GM19463 (cell line): ENCODE results near the gene NOS1.
"Not testable (repeated sequence)": the region's sequence is repeated elsewhere in the genome, so short reads cannot be mapped to it uniquely, and the experiment has no call there.

Experiments
- ATAC-seq: cut with Tn5 transposase; IDR thresholded peaks from one replicate; pipeline ENCODE4 v1.9.1; 2021; ENCODE audit warnings: mild to moderate bottlenecking, moderate library complexity; ENCODE audit not compliant: unreplicated experiment

The NOS1 gene

DNA sequence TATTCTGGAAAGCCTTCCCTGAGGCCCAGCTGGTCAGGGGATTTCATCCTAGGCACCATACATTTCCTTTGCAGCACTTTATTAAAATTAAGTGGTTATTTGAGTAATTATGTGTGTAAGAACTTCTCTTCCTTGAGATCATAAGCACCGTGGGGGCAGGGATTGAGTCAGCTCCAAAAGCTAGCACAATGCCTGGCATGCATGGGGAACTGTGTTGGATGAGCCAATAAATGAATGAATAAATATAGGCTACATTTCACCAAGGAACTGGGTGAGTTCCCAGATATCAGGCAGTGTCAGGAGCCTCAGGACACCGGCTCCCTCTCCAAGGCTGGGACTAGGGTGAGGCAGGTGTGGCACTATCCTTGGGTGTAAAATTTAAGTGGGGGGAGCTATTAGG is 88.3 kb downstream of the NOS1 start:
- no peak for ATAC-seq

DNA sequence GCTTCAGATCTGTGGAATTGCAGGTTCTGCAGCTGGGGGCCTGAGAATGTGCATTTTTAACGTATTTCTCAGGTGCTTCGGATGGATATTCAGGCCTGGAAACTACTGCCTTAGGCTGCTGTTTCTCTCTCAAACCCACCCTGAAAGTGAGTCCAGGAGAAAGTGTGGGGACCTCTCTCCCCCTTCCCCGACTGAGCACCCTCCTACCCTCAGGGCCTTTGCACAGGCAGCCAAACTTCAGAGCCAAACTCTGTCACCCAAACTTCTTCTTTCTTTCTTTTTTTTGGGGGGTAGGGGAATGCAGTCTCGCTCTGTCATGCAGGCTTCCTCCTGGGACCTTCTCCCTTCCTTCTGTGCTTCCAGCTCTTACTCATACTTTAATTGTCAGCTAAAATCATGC is 88.7 kb downstream of the NOS1 start:
- ATAC-seq = no peak

DNA sequence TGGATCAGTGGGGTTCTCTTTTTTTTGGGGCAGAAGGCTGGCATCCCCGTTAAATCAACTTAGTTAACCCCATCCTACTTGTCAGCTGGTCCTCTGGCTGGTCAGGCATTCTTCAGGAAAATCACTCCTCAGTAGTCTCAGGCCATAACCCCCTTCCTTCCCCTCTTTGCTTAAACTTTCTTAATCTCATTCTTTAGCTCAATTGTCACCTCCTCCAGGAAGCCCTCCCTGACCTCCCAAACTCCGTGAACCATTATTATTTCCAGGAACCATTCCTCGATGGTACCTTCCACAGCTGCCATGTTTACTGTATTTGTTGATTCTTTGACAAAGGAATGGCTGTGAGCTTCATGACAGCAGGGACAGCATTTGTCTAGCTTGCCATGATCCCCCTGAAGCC is 98.7 kb downstream of the NOS1 start:
- ATAC-seq = no peak

DNA sequence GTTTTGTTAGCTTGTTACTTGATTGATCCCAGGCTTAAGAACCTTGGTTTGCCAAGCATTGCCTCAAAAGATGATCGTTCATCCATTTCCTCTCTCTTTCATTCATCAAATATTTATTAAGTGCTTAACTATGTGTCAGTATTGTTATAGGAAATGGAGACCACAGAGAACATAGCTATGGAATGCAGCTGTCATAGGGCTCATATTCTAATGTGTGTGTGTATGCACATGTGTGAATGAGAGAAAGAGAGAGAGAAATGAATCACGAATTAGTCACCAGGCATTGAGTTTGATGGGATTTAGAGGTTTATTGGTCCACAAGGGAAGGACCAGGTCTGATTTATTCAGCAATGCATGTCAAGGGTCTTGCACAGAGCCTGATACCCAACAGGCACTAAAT is 100.2 kb downstream of the NOS1 start:
- ATAC-seq = no peak

DNA sequence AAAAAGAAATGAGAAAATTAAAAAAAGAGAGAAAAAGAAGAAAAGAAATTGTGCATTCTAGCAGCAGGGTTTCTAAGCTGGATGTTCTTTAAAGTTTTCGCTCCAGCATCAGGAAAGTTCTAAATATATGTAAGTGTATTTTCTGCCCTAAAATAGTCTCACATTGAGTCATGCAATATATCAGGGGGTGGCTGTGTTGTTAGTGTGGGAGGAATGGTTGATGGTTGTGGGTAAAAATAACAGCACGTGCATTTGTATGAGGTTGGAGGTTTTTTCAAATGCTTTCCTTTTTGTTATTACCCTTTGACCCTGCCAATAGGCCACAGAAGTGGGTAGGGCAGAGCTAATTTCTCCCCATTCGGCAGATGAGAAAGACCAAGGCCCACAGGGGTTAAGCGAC is 106.0 kb downstream of the NOS1 start:
- ATAC-seq = no peak

DNA sequence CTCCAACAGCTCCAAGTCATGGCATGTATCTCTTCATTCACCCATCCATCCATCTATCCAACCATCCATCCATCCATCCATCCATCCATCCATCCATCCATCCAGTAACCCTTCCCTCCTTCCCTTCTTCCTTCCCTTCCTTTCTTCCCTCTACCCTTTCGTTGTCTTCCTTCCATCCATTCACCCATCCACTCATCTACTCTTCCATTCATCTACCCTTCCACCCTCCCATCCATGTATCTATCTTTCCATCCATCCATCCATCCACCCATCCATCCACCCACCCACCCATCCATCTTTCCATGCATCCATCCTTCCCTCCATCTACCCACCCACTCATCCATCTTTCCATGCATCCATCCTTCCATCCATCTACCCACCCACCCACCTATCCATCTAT is 117.9 kb downstream of the NOS1 start:
- no peak for ATAC-seq

DNA sequence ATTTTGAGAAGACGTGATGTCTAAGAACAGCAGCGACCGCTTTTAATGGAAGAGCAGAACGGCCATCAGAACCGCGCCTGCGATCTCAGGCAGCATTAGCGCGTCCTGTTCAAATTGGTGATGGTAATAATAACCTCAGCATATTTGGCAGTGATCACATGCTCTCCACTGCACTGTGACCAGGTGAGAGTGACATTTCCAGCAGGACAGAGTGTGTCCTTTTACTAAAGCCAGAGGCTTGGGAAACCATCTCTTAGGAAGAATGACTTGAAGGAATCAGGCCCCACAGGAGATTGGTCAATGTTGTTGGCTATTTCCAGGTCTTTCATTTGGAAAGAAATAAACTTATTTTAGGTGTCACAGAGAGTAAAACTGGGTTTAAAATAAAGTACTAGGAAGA is 119.7 kb downstream of the NOS1 start:
- ATAC-seq = no peak

DNA sequence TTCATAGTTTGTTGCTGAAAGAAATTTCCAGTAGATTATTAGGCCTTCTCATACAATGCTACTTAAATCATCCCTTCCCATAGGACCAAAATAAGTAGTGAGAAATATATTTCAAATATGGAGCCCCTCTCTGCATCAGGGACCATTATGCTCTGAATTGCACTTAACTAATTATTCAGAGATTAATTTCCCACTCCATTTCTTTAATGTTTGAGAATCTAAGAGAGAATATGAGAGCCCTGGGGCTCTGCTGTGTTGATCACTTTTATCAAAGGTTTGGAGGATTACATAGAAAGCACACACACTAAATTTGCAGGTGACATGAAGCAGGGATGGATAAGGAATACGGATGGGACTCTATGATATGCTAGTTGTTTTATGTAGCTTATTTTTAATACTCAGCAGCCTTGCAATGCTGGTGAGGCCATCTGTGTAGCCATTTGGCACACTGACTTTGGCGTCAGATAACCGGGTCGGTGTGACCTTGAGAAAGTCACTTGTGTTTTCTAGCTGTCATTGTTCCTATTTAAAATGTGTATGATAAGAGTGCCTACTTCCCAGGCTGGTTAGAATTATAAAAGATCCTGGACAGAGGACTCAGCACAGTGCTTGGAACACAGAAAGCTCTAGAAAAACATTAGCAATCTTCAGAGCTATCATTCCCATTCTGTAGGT is 121.2 kb downstream of the NOS1 start:
- no peak for ATAC-seq

DNA sequence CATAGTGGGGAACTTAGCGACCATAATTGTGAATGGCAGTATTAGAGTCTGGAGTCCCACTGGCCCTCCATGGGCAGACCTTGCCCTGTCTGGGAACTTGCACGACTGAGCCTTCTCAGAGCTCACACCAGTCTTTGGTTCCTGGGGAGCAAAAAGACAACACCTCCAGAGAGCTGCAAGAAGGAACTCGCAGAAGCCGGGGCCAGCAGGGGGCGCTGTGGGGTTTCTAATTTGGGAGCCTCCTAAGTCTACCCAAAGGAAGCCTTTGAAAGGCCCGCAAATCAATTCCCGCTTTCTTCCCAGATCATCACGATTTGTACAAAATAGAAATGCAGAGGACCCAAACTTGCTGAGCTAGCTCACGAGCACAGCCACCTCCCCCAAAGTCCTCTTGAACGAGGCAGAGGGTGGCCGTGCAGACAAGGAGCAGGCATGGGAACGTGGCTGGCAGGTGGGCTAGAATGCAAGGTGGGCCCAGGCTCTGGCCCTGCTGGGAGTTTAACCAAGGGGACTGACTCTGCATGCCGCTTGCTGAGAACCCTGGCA is 124.9 kb downstream of the NOS1 start:
- no peak for ATAC-seq

DNA sequence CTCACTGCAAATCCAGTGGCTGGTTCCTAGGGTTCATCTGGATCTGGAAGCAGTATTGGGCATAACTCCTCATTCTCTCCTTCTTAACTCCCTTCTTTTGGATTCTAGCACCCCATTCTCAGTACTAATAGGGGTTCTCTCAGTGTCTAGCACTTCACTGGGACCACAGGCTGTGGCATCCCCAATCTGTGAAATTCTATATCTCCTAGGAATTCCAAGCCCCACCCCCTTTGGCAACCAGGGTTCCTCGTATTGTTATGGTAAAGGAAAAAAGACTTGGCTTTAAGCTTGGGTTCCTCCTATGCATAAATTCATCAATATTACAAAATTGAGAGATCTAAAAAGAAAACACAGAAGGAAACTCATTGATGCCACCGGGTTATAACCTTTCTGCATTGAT is 126.2 kb downstream of the NOS1 start:
- no peak for ATAC-seq

DNA sequence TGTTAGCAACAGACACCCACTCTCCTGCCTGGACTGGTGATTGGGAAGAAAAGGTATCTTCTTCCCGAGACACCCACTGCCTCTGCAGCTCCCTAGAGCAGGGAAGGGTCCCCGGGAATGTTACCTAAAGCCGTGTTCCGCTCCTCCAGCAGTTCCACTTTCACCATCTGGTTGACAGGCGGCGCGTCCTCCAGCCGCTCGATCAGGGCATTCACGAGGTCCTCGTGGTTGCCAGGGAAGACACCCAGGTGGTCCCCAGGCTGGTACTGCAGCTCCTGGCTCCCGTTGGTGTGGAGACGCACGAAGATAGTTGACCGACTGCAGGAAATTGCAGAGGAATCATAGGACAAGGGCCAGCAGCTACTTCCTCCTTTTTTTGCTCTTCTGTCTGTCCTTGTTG is 127.0 kb downstream of the NOS1 start:
- no peak for ATAC-seq

DNA sequence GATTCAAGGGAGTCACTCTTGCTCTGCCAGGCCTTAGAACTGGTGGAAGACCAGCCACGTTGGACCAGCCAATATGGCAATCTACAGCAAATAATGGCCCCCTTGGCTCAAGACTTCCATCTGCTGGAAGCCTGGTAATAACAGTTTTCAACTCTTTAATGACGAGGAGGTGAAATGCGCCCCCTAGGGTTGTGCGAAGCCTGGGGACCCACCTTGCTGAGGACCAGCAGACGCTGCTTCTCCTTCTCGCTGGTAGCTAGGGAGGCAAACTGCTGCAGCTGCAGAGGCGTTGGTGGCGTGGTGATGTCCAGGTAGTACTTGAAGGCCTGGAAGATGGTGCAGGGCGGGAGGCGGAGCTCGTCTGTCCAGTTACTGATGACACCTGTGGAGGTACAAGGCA is 129.7 kb downstream of the NOS1 start:
- no peak for ATAC-seq

DNA sequence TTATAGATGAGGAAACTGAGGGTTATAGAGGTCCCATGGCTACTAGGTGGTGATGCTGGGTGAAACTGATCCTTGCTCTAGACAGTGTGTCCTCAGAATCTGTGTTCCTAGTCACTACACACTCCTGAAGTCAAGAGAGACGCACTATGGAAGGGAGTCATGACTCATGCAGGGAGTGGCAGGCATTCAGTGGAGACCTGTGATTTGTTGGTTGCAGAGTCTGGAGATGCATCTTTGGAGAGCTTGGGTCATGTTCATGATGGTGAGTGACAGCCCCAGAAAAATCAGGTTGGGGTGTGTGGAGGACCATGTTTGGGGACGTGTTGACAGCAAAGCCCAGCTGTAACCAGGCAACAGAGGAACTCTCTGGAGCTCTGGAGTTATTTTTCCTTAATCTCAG is 133.2 kb downstream of the NOS1 start:
- no peak for ATAC-seq

DNA sequence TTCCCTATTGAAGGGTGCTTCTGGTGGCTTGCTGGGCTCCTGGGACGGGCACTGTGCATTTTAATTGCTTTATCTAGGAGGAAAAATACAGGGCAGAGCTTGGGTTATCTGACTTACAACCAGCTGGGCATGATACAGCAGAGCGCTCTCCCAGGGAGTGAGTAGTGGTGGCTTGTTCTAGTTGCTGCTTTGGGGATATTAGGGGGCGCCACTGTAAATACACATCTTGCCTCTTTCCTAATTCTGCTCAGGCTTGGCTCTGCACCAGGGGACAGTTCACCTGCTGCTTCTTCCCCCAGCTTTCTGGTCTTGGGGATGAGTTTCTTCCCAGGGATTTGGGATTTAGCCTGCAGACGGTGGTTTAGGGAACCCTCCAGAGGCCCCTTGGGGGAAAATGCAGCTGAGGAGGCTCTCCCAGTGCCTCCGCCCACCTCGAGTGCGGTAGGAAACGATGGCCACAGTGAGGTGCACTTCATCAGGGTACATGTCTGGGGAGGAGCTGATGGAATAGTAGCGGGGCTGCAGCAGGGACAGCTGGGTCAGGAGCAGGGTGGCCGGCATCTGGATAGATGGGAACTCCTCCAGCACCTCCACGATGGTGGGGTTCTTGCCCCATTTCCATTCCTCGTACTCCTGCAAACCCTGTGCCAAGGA is 134.3 kb downstream of the NOS1 start:
- no peak for ATAC-seq

DNA sequence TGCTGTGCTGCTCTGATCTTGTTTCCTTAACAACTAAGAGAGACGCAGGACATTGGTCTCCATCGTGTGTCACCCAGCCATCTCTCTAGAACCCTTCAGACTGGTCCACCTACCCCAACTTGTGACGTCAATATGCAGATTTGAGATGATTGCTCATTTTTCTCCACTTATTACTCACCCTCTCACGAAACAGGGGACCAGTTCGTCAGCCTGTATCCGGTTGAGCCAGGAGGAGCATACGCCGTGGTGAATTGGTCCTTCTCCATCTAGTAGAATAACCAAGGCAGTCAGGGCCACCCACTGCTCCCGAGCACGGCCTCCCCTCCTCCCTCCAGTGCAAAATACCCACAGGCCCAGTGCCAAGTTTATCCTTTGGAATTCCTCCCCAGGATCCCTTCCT is 134.9 kb downstream of the NOS1 start:
- ATAC-seq = no peak

DNA sequence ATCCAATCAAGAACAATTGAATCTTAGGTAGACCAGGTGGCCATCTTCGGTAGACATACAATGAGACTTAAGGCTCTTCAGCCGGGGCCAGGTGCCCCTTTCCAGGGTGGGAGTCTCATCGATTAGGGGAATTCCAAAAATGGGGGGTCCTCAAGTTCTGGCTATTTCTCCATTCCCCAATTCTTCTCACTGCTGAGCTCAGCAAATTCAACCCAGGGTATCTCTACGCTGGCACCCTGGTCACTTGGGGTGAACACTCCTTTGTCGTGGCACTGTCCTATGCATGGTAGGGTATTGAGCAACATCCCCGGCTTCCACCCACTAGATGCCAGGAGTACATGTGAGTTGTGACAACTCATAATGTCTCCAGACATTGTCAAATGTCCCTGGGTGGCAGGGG is 136.2 kb downstream of the NOS1 start:
- no peak for ATAC-seq

DNA sequence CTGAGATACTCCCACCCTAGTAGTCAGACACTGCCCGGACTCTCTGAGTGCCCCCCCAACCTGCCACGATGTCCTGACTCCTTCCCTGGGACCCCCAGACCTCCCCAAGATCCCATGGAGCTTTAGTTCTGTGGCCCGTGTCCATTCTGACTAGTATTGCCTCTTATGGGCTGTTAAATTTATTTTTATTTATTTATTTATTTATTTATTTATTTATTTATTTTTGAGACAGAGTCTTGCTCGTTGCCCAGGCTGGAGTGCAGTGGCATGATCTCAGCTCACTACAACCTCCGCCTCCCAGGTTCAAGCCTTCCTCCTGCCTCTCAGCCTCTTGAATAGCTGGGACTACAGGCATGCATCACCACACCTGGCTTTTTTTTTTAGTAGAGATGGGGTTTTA is 140.5 kb downstream of the NOS1 start:
- not testable (repeated sequence) for ATAC-seq

DNA sequence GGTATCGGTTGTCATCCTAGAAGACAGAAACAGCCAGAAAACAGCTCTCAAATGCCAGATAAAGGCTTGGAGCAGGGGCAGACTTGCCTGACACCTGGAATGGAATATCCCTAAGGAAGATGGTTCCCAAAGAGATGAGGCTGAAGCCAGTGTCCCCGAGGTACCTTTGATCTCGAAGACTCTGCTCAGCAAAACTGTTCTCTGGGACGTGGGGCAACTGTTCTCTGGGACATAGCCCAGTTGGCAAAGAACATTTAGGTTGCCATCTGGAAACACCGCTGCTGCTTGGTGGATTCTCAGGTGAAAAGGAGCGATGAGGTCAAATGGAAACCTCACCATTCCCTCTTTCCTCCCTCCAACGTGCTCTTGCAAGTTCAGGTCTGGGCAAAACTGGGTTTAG is 143.3 kb downstream of the NOS1 start:
- ATAC-seq = no peak

DNA sequence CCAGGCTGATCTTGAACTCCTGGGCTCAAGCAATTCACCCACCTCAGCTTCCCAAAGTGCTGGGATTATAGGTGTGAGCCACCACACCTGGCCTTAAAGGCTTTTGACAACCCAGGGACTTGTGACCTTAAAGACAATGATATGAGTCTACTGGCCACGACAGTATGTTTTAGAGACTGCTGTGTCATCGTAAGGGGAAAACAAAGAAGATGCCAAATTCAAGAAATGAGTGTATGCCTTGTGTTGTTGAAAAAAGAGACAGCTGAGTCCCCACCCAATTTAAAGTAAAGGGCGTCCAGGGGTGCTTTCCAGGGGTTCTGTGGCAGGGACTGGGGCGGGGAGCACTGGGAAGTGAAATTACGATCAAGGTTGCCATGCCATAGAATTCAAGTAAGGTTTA is 144.7 kb downstream of the NOS1 start:
- no peak for ATAC-seq

DNA sequence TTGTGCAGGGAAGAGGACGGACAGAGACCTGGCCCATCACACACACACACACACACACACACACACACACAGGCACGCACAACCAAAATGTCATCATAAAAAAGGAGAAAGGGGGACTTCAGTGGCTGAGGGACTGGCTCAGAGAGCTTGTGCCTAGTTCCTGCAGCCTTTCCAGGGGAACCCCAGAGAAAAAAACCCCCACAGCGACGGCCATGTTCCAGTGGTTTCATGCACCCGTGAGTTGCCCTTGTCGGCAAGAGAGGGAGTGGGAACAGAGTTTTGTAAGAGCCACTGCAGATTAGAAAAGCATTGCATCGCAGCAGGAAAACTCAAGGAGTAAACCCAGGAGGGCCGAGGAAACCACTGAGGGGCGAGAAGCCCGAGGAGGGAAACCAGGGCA is 146.6 kb downstream of the NOS1 start:
- ATAC-seq = no peak

DNA sequence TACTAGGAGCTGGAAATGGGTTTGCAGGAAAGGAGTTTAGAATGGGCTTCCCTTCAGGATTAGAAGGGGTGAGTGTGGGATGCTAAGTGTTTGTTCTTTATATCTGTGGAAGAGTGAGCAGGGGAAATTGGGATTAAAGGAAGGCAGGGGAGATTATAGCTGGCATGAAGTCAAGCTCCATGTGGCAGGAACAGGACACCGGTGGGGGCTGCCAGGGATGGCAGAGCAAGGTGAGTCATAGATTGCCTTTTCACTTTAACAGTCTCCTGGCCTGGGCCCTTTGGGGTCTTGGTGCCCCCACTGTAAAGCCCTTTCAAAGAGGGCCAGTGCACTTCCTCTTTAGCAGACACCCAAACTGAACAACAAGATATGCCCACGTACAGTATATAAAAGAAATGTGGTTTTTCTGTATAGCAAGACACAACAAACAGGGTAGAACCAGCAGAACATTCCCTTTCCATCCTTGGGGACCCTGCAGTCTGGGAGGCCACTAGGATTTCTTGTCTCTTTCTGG is 148.1 kb downstream of the NOS1 start:
- ATAC-seq = no peak

DNA sequence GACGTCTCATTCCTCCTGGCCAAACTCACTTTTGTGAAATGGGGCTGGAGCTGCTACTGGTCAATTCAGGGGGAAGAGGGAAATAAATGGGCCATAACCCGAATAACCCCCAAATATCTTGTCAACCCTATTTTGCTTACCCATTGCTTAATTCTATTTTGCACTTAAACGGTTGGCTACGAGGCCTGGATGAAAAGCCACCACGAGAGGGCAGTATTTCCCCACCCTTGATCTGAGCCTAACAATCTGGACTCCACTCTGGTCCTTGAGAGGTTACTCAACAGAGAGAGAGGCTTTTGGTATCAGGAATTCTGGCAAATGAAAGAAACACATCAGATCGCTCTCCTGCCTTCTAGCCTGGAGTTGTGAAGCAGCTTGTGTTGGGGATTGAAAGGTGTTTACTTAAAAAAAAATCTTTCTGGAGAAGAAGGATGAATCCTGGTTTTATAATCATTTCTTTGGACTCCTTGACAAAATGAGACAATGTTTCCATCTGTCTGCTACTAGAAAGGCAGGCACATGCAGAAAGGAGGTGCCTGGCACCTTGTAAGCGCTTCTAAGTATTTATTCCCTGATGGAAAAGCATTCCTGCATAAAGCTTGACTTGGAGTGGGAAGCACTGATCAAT is 148.7 kb downstream of the NOS1 start:
- peak; percentile 44 for ATAC-seq
